B cell (primary cell): ENCODE data around the gene PUDP. TPM values are rescaled to one million over a fixed set of nuclear protein-coding genes. Genes with fewer than 3 reads are reported as not detected.

Experiments
- ATAC-seq: fragments of 200-7000 bp; cut with Tn5 transposase; one replicate; pipeline ENCODE4 v1.10.0; 2021; ENCODE audit warnings: low read depth, mild to moderate bottlenecking, moderate number of reproducible peaks, moderate library complexity
- CTCF ChIA-PET: fragments of 350-600 bp; sonication (Branson Sonifier 250); formaldehyde crosslinking; loops from one replicate; lab custom pipeline; 2021; ENCODE audit warnings: antibody characterized with exemption, inconsistent platforms; lab: Charles Lee
- POLR2A ChIA-PET: fragments of 350-600 bp; sonication (Branson Sonifier 250); formaldehyde crosslinking; loops from one replicate; lab custom pipeline; 2021; ENCODE audit warnings: antibody characterized with exemption; lab: Charles Lee
- DNase-seq: peaks from one replicate; pipeline ENCODE4 v3.0.0; 2013
- H2AFZ ChIP-seq: 2 replicates; pipeline ENCODE4 v1.6.1; 2012; ENCODE audit warnings: mild to moderate bottlenecking, low read depth, low read length; ENCODE audit not compliant: insufficient read depth, poor library complexity, severe bottlenecking
- H3K27ac ChIP-seq, 2 donors: 1 replicate in 1 of 2; 2 replicates in 1 of 2; pipeline ENCODE4 v1.5.1; 2012 to 2013; ENCODE audit warnings: low read length in 2 of 2, mild to moderate bottlenecking in 2 of 2, moderate library complexity in 1 of 2
- H3K27me3 ChIP-seq, 4 experiments: fragments of 200-600 bp in 1 of 4; sonication (generic) in 1 of 4; replicated peaks in 1 of 4; 1 replicate in 2 of 4; 2 replicates in 2 of 4; pipeline versions ENCODE4 v1.6.1 to v1.7.0; 2013 to 2016; ENCODE audit warnings: low read length in 3 of 4, mild to moderate bottlenecking in 2 of 4, mixed read lengths in 1 of 4, moderate library complexity in 1 of 4; ENCODE audit not compliant: insufficient read depth in 4 of 4, control insufficient read depth in 3 of 4; ENCODE audit errors: control extremely low read depth in 1 of 4
- H3K36me3 ChIP-seq, 2 experiments: replicated peaks in 1 of 2; 1 replicate in 1 of 2; 2 replicates in 1 of 2; pipeline versions ENCODE4 v1.6.1 to v1.7.1; 2013; ENCODE audit warnings: low read length in 1 of 2; ENCODE audit not compliant: insufficient read depth in 2 of 2, control insufficient read depth in 1 of 2; ENCODE audit errors: control extremely low read depth in 1 of 2, extremely low read depth in 1 of 2
- H3K4me1 ChIP-seq, 2 donors: fragments of 200-600 bp in 1 of 2; sonication (generic) in 1 of 2; 1 replicate in 1 of 2; 2 replicates in 1 of 2; pipeline versions ENCODE4 v1.5.1 to v1.6.1; 2013 to 2017; ENCODE audit warnings: low read length in 2 of 2; ENCODE audit not compliant: control insufficient read depth in 2 of 2, insufficient read depth in 2 of 2
- H3K4me2 ChIP-seq: replicated peaks from 2 replicates; pipeline ENCODE3; 2012; ENCODE audit warnings: mild to moderate bottlenecking, low read depth, low read length; ENCODE audit not compliant: poor library complexity, severe bottlenecking
- H3K4me3 ChIP-seq, 5 experiments: fragments of 200-600 bp in 1 of 5; sonication (generic) in 1 of 5; 1 replicate in 3 of 5; 2 replicates in 2 of 5; pipeline versions ENCODE4 v1.5.1 to v1.7.0; 2011 to 2016; ENCODE audit warnings: low read length in 4 of 5, mild to moderate bottlenecking in 4 of 5, low read depth in 2 of 5, control low read depth in 1 of 5, moderate library complexity in 1 of 5; ENCODE audit not compliant: insufficient read depth in 1 of 5; ENCODE audit errors: control extremely low read depth in 1 of 5, extremely low read depth in 1 of 5
- H3K79me2 ChIP-seq: fragments of 200-600 bp; sonication (generic); one replicate; pipeline ENCODE4 v1.6.0; 2016; ENCODE audit warnings: low read length; ENCODE audit not compliant: control insufficient read depth, insufficient read depth
- H3K9ac ChIP-seq: fragments of 200-600 bp; sonication (generic); 2 replicates; pipeline ENCODE4 v1.6.1; 2017; ENCODE audit warnings: mild to moderate bottlenecking, low read length, moderate library complexity
- H3K9me3 ChIP-seq, 3 donors: one replicate each; pipeline versions ENCODE4 v1.6.1 to v1.7.1; 2013; ENCODE audit warnings: low read length in 2 of 3; ENCODE audit not compliant: control insufficient read depth in 2 of 3, insufficient read depth in 1 of 3; ENCODE audit errors: control extremely low read depth in 1 of 3
- H4K20me1 ChIP-seq: 2 replicates; pipeline ENCODE4 v1.6.0; 2012; ENCODE audit warnings: mild to moderate bottlenecking, low read length; ENCODE audit not compliant: insufficient read depth, control insufficient read depth, poor library complexity, severe bottlenecking
- H3K27ac Mint-ChIP-seq: one replicate; pipeline ENCODE4 v1.8.0; 2021; ENCODE audit warnings: mixed read lengths
- H3K27me3 Mint-ChIP-seq: one replicate; pipeline ENCODE4 v1.8.0; 2021; ENCODE audit warnings: mixed read lengths
- H3K4me1 Mint-ChIP-seq: one replicate; pipeline ENCODE4 v1.8.0; 2021; ENCODE audit warnings: mixed read lengths
- H3K4me3 Mint-ChIP-seq: one replicate; pipeline ENCODE4 v1.8.0; 2021; ENCODE audit warnings: mixed read lengths
- H3K9me3 Mint-ChIP-seq: one replicate; pipeline ENCODE4 v1.8.0; 2022; ENCODE audit warnings: mixed read lengths; ENCODE audit not compliant: insufficient read depth
- CTCF ChIP-seq: fragments of 200-600 bp; IDR thresholded peaks from one replicate; pipeline ENCODE4 v1.8.0; 2022; ENCODE audit warnings: antibody characterized with exemption, mild to moderate bottlenecking
- EZH2 ChIP-seq: IDR thresholded peaks from 2 replicates; pipeline ENCODE4 v1.6.1; 2012; ENCODE audit warnings: borderline replicate concordance, low read depth, mild to moderate bottlenecking, moderate library complexity, low read length; ENCODE audit not compliant: insufficient read depth, poor library complexity, severe bottlenecking
- WGBS: methylation state at CpG from one replicate; pipeline ENCODE4 v1.1.5; 2013; ENCODE audit warnings: missing lambda C conversion rate; ENCODE audit not compliant: insufficient coverage; 5-methylcytosine and 5-hydroxymethylcytosine counted together
- intact Hi-C: fragments of 100-400 bp; cut with micrococcal nuclease; formaldehyde crosslinking; loops from one replicate; pipeline ENCODE4 v1.10.0; 2022
- polyA plus RNA-seq: library from polyadenylated mRNA; depleted of rRNA; stranded (reverse); fragments of >200 nt; gene quantifications from 2 replicates; pipeline ENCODE4 v1.2.3, GENCODE V29; 2012
- total RNA-seq, 2 donors: library from RNA; stranded (reverse); fragments of 120-200 nt in 1 of 2; gene quantifications; 1 replicate in 1 of 2; 2 replicates in 1 of 2; pipeline versions ENCODE4 v1.2.3 to v1.2.4, GENCODE V29; 2013 to 2022

PUDP gene
- total and polyA plus RNA-seq, 2 donors (not counting 1 experiment from before 2014, with no cell fraction given) = 12.8 to 14.1 TPM

- Histone ChIP-seq H3K27me3 (no peaks in the 10 kb centered on the region), H3K27ac (no peak overlapping the region), H2AFZ (no peak overlapping the region), H3K4me1 (peaks cover 10 to 16% of the 10 kb centered on the region in 2 donors), H3K9me3 (no peaks in the 10 kb centered on the region), H3K36me3 (peaks cover 0 to 8% of the 10 kb centered on the region in 2 experiments), H3K79me2 (peaks cover 58% of the 10 kb centered on the region), H3K9ac (no peak overlapping the region), H3K4me3 (no peak overlapping the region), H3K4me2 (peak overlapping the region; percentile 22), H4K20me1 (peaks cover 9% of the 10 kb centered on the region)
- CTCF ChIA-PET = no interaction called here
- no peak overlapping the region for H3K27ac Mint-ChIP-seq
- ATAC-seq = no peak
- H3K9me3 Mint-ChIP-seq = no peaks in the 10 kb centered on the region
- H3K27me3 Mint-ChIP-seq = no peaks in the 10 kb centered on the region
- peaks cover 22% of the 10 kb centered on the region for H3K4me1 Mint-ChIP-seq
- POLR2A ChIA-PET = no interaction called here
- intact Hi-C loops = no loop called here
- 25% methylated on average over 6 of the region's 12 CpGs for WGBS
- TF ChIP-seq CTCF (no peak), EZH2 (no peak)
- no peak overlapping the region for H3K4me3 Mint-ChIP-seq
- DNase-seq = no peak
These were observed 71.7 kb downstream of the PUDP start for GRCh38 chrX:7076245-7076661.

GRCh38 chrX:7074908-7075204, 73.1 kb downstream of the PUDP start:
- TF ChIP-seq EZH2 (no peak), CTCF (no peak)
- Histone ChIP-seq H3K4me1 (peaks cover 10 to 16% of the 10 kb centered on the region in 2 donors), H3K9ac (no peak overlapping the region), H3K4me2 (no peak overlapping the region), H3K4me3 (no peak overlapping the region), H2AFZ (no peak overlapping the region), H3K79me2 (peaks cover 51% of the 10 kb centered on the region), H3K27ac (no peak overlapping the region), H3K27me3 (no peaks in the 10 kb centered on the region), H3K36me3 (peaks cover 0 to 8% of the 10 kb centered on the region in 2 experiments), H4K20me1 (peaks cover 9% of the 10 kb centered on the region), H3K9me3 (no peaks in the 10 kb centered on the region)
- no peak for ATAC-seq
- no peaks in the 10 kb centered on the region for H3K9me3 Mint-ChIP-seq
- no CpG with 5 or more reads among the region's 1 CpG for WGBS
- no peak for DNase-seq
- H3K27me3 Mint-ChIP-seq = no peaks in the 10 kb centered on the region
- peaks cover 22% of the 10 kb centered on the region for H3K4me1 Mint-ChIP-seq
- H3K27ac Mint-ChIP-seq = no peak overlapping the region
- intact Hi-C loops = no loop called here
- ChIA-PET POLR2A (no interaction called here), CTCF (no interaction called here)
- H3K4me3 Mint-ChIP-seq = no peak overlapping the region
